ENCODE data around the gene EHD2.
"Not testable (repeated sequence)": the region's sequence is repeated elsewhere in the genome, so short reads cannot be mapped to it uniquely, and the experiment has no call there.

DNA sequence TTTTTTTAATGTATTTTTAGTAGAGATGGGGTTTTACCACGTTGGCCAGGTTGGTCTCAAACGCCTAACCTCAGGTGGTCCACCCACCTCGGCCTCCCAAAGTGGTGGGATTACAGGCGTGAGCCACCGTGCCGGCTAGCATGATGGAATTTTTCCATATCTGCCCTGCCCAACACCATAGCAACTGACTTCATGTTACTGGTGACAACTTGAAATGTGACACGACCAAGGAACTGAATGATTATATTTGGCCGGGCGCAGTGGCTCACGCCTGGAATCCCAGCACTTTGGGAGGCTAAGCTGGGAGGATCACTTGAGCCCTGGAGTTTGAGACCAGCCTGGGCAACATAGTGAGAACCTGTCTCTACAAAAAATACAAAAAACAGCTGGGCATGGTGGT lies 74.1 kb downstream of the EHD2 start:
- TF ChIP-seq, protein P1, sequence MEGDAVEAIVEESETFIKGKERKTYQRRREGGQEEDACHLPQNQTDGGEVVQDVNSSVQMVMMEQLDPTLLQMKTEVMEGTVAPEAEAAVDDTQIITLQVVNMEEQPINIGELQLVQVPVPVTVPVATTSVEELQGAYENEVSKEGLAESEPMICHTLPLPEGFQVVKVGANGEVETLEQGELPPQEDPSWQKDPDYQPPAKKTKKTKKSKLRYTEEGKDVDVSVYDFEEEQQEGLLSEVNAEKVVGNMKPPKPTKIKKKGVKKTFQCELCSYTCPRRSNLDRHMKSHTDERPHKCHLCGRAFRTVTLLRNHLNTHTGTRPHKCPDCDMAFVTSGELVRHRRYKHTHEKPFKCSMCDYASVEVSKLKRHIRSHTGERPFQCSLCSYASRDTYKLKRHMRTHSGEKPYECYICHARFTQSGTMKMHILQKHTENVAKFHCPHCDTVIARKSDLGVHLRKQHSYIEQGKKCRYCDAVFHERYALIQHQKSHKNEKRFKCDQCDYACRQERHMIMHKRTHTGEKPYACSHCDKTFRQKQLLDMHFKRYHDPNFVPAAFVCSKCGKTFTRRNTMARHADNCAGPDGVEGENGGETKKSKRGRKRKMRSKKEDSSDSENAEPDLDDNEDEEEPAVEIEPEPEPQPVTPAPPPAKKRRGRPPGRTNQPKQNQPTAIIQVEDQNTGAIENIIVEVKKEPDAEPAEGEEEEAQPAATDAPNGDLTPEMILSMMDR (conservative IDR thresholded peaks at IDR 0.05; ENCODE audit: low read depth, low read length): not testable (repeated sequence)
- not testable (repeated sequence) for TF ChIP-seq POLR2A (IDR thresholded peaks at IDR 0.05; ENCODE audit: low read depth, low read length); SMC3 (IDR thresholded peaks at IDR 0.05; ENCODE audit: low read depth, low read length); BHLHE40 (IDR thresholded peaks at IDR 0.05; ENCODE audit: low read depth, low read length); MAZ (IDR thresholded peaks at IDR 0.05; ENCODE audit: borderline replicate concordance, low read depth, low read length)

Measured in IMR-90 (cell line).